ENCODE results near the gene CLEC7A.
A peak's percentile ranks its signal among the peaks of the same experiment; 100 is the strongest.

The CLEC7A gene

GRCh38 chr12:10130042-10130441 lies at the start of gene CLEC7A:
Gene CLEC7A (minus strand): TSS chr12:10130199. CDS start chr12:10130082, 117 bp downstream.
- H3K36me3 ChIP-seq (ENCODE audit: insufficient read depth, low read length): no peaks in the 10 kb centered on the region
- no peak within 1 kb of the TSS for H3K9ac ChIP-seq (ENCODE audit: low read depth, low read length)
- H3K9me3 ChIP-seq (ENCODE audit: insufficient read depth, low read length, severe bottlenecking): no peaks in the 10 kb centered on the region
- H3K27ac ChIP-seq (ENCODE audit: low read length): no peak within 1 kb of the TSS
- H3K4me3 ChIP-seq (ENCODE audit: low read depth in 1 of 2, low read length in 2 of 2): no peak within 1 kb of the TSS
- TF ChIP-seq EZH2 (IDR thresholded peaks at IDR 0.05; ENCODE audit: borderline replicate concordance, low read depth, low read length, severe bottlenecking) (no peak), CTCF (IDR thresholded peaks at IDR 0.05; ENCODE audit: borderline replicate concordance, extremely low read depth, low read length, poor library complexity, severe bottlenecking) (no peak)
- H3K4me2 ChIP-seq (ENCODE audit: insufficient read depth, low read length): no peak within 1 kb of the TSS
- H3K79me2 ChIP-seq (ENCODE audit: insufficient read depth, low read length): no peaks in the 10 kb centered on the region
- ATAC-seq (ENCODE audit: insufficient read depth, low read depth): 0 out of 3 replicates have a peak, but pooled peaks have one; percentile 27
- no peak for DNase-seq
- H3K27me3 ChIP-seq (ENCODE audit: insufficient read depth, low read length, poor library complexity): peaks cover 24% of the 10 kb centered on the region
- no peak within 1 kb of the TSS for H2AFZ ChIP-seq (ENCODE audit: low read depth, low read length)
- no peaks in the 10 kb centered on the region for H3K4me1 ChIP-seq (ENCODE audit: insufficient read depth, low read length)
- no peaks in the 10 kb centered on the region for H4K20me1 ChIP-seq (ENCODE audit: insufficient read depth, low read length)

- no peak overlapping the region for H3K27ac ChIP-seq (ENCODE audit: low read length)
- ATAC-seq (ENCODE audit: insufficient read depth, low read depth): no peak
- H3K36me3 ChIP-seq (ENCODE audit: insufficient read depth, low read length): no peaks in the 10 kb centered on the region
- DNase-seq: no peak
- H3K4me2 ChIP-seq (ENCODE audit: insufficient read depth, low read length): no peak overlapping the region
- H2AFZ ChIP-seq (ENCODE audit: low read depth, low read length): no peak overlapping the region
- H3K9me3 ChIP-seq (ENCODE audit: insufficient read depth, low read length, severe bottlenecking): no peaks in the 10 kb centered on the region
- no peaks in the 10 kb centered on the region for H4K20me1 ChIP-seq (ENCODE audit: insufficient read depth, low read length)
- no peaks in the 10 kb centered on the region for H3K79me2 ChIP-seq (ENCODE audit: insufficient read depth, low read length)
- TF ChIP-seq EZH2 (IDR thresholded peaks at IDR 0.05; ENCODE audit: borderline replicate concordance, low read depth, low read length, severe bottlenecking) (no peak), CTCF (IDR thresholded peaks at IDR 0.05; ENCODE audit: borderline replicate concordance, extremely low read depth, low read length, poor library complexity, severe bottlenecking) (no peak)
- H3K4me3 ChIP-seq (ENCODE audit: low read depth in 1 of 2, low read length in 2 of 2): no peak overlapping the region
- H3K27me3 ChIP-seq (ENCODE audit: insufficient read depth, low read length, poor library complexity): peaks cover 16% of the 10 kb centered on the region
- no peak overlapping the region for H3K9ac ChIP-seq (ENCODE audit: low read depth, low read length)
- H3K4me1 ChIP-seq (ENCODE audit: insufficient read depth, low read length): no peaks in the 10 kb centered on the region
Observed at GRCh38 chr12:10179776-10180181, 49.8 kb upstream of the CLEC7A start.

- H2AFZ ChIP-seq (ENCODE audit: low read depth, low read length): no peak within 1 kb of the TSS
- no peaks in the 10 kb centered on the region for H4K20me1 ChIP-seq (ENCODE audit: insufficient read depth, low read length)
- TF ChIP-seq CTCF (IDR thresholded peaks at IDR 0.05; ENCODE audit: borderline replicate concordance, extremely low read depth, low read length, poor library complexity, severe bottlenecking) (no peak), EZH2 (IDR thresholded peaks at IDR 0.05; ENCODE audit: borderline replicate concordance, low read depth, low read length, severe bottlenecking) (no peak)
- ATAC-seq (ENCODE audit: insufficient read depth, low read depth): no peak
- H3K4me1 ChIP-seq (ENCODE audit: insufficient read depth, low read length): no peaks in the 10 kb centered on the region
- no peak for DNase-seq
- H3K4me2 ChIP-seq (ENCODE audit: insufficient read depth, low read length): no peak within 1 kb of the TSS
- no peak within 1 kb of the TSS for H3K4me3 ChIP-seq (ENCODE audit: low read depth in 1 of 2, low read length in 2 of 2)
- no peak within 1 kb of the TSS for H3K9ac ChIP-seq (ENCODE audit: low read depth, low read length)
- H3K9me3 ChIP-seq (ENCODE audit: insufficient read depth, low read length, severe bottlenecking): no peaks in the 10 kb centered on the region
- no peaks in the 10 kb centered on the region for H3K79me2 ChIP-seq (ENCODE audit: insufficient read depth, low read length)
- H3K27ac ChIP-seq (ENCODE audit: low read length): no peak within 1 kb of the TSS
- H3K27me3 ChIP-seq (ENCODE audit: insufficient read depth, low read length, poor library complexity): peaks cover 14% of the 10 kb centered on the region
- no peaks in the 10 kb centered on the region for H3K36me3 ChIP-seq (ENCODE audit: insufficient read depth, low read length)
Observed at GRCh38 chr12:10178821-10179220, 48.8 kb upstream of the CLEC7A start, which contains the start of gene TMEM52B. Gene TMEM52B (plus strand): TSS chr12:10179032. CDS start chr12:10179575, 543 bp downstream.
